D721Med (cell line): ENCODE data around the gene ABHD11.
A peak's percentile ranks its signal among the peaks of the same experiment; 100 is the strongest.

Experiments
- DNase-seq: peaks from one replicate; pipeline ENCODE4 v3.0.0; 2011; ENCODE audit warnings: low spot score; ENCODE audit not compliant: insufficient read length
- FAIRE-seq: peaks from 2 replicates; lab custom pipeline; 2011; peaks lifted over from hg19 to GRCh38; lab: Jason Lieb, UNC
- TF ChIP-seq, protein P1 (sequence below): IDR thresholded peaks from 2 replicates; pipeline ENCODE4 v1.5.1; 2012; ENCODE audit warnings: mild to moderate bottlenecking, control low read depth; ENCODE audit not compliant: insufficient read depth; ENCODE audit errors: missing control alignments

Gene ABHD11

DNA sequence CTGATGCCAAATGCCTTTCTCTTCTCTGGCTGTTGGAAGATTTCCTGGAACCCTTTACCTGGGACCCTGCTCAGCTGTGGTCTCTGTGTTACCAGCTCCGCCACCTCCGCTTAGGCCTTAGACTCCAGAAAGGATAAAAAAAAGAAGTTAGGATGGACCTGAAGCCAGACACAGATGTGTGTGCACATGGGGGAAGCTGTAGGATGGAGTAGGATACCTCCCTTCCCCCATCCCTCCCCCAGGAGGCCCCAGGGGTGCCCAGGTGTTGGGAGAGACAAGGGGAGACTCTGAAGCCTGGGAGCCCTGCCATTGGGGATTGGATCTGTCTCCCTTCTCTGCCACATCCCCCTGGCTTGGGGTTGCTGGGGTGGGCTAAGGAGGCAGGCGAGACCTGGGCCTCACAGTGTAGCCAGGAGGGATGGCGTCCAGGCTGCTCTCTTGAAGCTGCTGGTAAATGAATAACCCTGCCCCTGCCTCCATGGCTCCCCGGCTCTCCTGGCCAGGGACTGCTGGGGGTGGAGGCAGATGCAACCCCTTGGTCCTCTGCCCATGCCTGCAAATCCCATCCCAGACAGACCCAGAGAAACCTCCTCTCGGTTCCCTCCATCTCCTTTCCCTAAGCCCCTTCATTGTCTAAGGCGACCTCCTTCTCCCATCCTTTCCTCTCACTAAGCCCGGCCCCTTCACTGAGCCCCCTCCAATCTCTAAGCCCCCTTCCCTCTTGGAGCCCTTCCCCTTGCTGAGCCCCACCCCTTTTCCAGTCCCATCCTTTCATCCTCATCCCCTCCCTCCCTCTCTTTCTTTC lies 23.5 kb upstream of the ABHD11 start:
- no peak for DNase-seq
- TF ChIP-seq, protein P1, sequence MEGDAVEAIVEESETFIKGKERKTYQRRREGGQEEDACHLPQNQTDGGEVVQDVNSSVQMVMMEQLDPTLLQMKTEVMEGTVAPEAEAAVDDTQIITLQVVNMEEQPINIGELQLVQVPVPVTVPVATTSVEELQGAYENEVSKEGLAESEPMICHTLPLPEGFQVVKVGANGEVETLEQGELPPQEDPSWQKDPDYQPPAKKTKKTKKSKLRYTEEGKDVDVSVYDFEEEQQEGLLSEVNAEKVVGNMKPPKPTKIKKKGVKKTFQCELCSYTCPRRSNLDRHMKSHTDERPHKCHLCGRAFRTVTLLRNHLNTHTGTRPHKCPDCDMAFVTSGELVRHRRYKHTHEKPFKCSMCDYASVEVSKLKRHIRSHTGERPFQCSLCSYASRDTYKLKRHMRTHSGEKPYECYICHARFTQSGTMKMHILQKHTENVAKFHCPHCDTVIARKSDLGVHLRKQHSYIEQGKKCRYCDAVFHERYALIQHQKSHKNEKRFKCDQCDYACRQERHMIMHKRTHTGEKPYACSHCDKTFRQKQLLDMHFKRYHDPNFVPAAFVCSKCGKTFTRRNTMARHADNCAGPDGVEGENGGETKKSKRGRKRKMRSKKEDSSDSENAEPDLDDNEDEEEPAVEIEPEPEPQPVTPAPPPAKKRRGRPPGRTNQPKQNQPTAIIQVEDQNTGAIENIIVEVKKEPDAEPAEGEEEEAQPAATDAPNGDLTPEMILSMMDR = no peak
- no peak for FAIRE-seq

DNA sequence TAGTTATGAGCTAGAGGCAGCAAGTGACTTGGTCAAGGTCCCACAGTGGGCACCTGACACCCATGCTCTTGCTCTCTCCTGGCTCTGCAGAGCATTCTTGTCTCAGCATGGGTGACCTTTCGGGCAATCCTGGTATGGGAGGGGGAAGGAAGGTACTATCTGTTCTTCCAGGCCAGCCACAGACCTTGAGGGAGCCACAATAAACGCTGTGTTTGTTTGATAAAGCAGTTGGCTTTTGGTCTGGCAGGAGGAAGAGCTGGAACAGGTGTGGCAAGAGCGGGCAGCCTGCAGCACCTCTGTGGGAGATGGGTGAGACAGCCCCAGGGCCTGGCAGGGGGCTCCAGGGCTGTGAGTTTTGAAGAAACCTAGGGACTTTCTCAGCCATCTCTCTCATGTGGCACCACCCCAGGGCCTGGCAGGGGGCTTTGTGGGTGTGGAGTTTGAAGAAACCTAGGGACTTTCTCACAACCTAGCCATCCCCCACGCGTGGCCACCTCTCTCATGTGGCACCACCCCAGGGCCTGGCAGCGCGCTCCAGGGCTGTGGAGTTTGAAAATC lies 20.1 kb upstream of the ABHD11 start:
- TF ChIP-seq, protein P1 = no peak
- no peak for FAIRE-seq

DNA sequence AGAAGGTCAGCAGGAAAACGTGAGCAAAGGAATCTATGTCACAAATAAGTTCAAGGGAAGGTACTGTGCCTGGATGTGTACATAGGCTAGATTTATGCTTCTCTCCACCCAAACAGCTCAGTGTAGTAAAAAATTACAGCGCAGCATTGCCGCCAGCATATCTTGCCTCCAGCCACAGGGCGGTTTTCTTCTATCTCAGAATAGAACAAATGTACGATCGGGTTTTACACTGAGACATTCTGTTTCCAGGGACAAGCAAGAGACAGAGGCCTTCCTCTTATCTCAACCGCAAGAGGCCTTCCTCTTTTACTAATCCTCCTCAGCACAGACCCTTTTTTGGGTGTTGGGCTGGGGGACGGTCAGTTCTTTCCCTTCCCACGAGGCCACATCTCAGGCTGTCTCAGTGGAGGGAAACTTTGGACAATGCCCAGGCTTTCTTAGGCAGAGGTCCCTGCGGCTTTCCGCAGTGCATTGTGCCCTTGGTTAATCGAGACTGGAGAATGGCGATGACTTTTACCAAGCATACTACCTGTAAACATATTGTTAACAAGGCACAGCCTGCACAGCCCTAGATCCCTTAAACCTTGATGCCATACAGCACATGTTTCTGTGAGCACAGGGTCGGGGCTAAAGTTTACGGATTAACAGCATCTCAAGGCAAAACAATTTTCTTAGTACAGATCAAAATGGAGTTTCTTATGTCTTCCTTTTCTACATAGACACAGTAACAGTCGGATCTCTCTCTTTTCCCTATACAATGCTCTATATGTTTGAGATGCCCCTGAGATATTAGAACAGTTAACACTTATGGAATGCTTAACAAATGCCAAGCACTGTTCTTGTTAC lies 11.6 kb upstream of the ABHD11 start:
- DNase-seq (no peak), FAIRE-seq (no peak)
- TF ChIP-seq, protein P1 = no peak

More for the DNA sequence above, 20.1 kb upstream of the ABHD11 start:
- DNase-seq = no peak

DNA sequence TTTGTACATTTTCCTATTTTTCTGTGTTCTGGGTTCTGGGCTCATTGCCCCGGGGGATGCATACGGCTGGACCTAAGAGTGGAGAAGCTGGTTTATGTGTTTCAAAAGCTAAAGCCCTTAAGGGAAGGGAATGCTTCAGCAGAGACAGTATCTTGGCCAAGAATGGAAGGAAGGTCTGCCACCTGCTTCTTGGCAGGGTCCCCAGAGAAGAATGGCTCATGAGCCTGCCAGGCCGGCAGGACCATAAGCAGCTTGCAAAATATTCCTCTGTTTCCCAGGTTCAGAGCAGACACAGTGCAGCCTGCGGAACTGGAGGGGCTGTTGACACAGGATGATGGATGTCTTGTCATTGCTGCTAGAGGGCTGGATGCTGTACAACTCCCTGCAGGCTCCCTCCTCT lies 7.8 kb upstream of the ABHD11 start:
- no peak for DNase-seq
- TF ChIP-seq, protein P1 = no peak
- no peak for FAIRE-seq

DNA sequence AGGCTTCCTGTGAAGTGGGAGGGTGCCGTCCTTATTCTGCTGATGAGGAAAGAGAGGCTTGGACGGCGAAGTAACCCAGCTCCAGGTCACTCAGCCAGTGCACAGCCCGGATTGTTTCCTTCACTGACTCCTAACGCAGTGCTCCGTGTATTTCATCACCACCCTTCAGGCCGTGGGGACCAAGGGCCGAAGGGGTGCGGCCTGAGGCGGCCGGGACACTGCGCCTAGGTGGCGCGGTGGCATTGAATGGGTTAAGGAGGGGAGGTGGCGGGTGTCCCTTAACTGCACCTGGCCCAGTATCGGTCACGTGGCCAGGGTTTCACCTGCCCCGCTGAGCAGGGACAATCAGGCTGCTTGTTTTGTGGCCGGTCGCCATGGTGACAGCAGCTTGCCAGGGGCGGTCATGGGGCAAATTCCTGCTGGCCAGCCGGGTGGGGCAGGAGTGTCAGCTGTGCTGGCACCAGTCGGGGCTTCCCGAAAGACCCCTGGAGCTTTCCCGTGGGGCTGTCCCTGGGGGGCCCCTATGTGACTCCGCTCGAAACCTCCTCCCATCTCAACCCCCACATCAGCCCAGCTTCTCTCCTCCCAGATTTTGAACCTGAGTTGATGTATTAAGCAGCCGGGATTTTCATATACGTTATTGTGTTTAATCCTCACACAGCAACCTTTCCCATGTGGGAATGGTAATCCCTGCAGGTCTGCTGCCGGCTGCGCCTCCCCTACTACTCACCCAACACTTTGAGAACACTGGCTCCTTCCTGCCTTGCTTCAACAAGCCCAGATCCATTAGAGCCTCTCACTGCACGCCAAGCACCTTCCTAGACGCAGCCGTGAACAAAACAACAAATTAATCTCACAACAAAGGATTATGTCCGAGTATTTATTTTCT lies 4.4 kb upstream of the ABHD11 start:
- TF ChIP-seq, protein P1 = no peak
- DNase-seq (peak; percentile 63), FAIRE-seq (no peak)

DNA sequence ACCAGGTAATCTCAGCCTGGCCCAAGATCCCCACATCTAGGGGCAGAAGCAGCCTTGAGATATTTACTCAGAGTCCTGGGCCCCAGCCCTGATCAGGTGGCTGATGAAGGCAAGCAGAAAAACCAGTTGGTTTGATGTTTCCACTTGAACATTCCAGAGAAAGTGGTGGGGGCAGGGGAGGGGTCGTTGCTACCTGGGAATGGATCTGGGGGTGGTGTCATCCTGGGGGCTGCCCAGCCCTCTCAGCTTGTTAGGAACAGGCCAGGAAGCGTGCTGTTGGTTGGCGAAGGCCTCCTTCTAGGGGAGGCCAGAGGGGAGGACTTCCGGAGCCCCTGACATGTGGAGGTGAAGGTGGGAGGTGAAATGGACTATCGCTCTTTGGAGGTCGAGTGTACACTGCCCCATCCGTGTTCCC lies 3.7 kb upstream of the ABHD11 start:
- FAIRE-seq = no peak
- DNase-seq = no peak
- TF ChIP-seq, protein P1 = no peak
